Body of pancreas (tissue), 4 donors: ENCODE data around the gene PSORS1C1. TPM values are rescaled to one million over a fixed set of nuclear protein-coding genes. Genes with fewer than 3 reads are reported as not detected.

Source experiments
- ATAC-seq: fragments of 150-250 bp; one replicate; pipeline ENCODE4 v1.9.1; 2016
- DNase-seq, 4 donors: peaks; one replicate each; pipeline ENCODE4 v3.0.0-alpha.2; 2019
- H3K27ac ChIP-seq, 4 donors: fragments of 200-600 bp; sonication (generic); 1 replicate in 3 of 4; 2 replicates in 1 of 4; pipeline versions ENCODE4 v1.5.1 to v1.6.1; 2016 to 2019; ENCODE audit warnings: mild to moderate bottlenecking in 1 of 4, mixed read lengths in 1 of 4, moderate library complexity in 1 of 4
- H3K27me3 ChIP-seq, 2 donors: fragments of 200-600 bp; sonication (generic); one replicate each; pipeline ENCODE4 v1.6.0; 2016; ENCODE audit warnings: mild to moderate bottlenecking in 1 of 2
- H3K36me3 ChIP-seq, 2 donors: fragments of 200-600 bp; sonication (generic); replicated peaks in 1 of 2; 2 replicates each; pipeline ENCODE4 v1.5.1; 2016; ENCODE audit warnings: low read depth in 2 of 2; ENCODE audit not compliant: insufficient read depth in 1 of 2
- H3K4me1 ChIP-seq: fragments of 200-600 bp; sonication (generic); one replicate; pipeline ENCODE4 v1.6.0; 2016
- H3K4me3 ChIP-seq, 2 donors: fragments of 200-600 bp; sonication (generic); 1 replicate in 1 of 2; 2 replicates in 1 of 2; pipeline ENCODE4 v1.5.1; 2016 to 2019
- H3K9me3 ChIP-seq, 3 donors: fragments of 200-600 bp; sonication (generic); 1 replicate in 2 of 3; 2 replicates in 1 of 3; pipeline ENCODE4 v1.5.1; 2016
- POLR2A ChIP-seq, 3 donors: fragments of 450-650 bp; IDR thresholded peaks; one replicate each; pipeline ENCODE4 v1.6.1; 2016; ENCODE audit warnings: antibody characterized with exemption in 3 of 3, mild to moderate bottlenecking in 2 of 3
- WGBS, 2 donors: methylation state at CpG; one replicate each; pipeline ENCODE4 v1.1.5; 2017; 5-methylcytosine and 5-hydroxymethylcytosine counted together
- intact Hi-C: fragments of 100-400 bp; cut with DNase I; formaldehyde crosslinking; loops from one replicate; pipeline ENCODE4 v1.15.1; 2023
- total RNA-seq, 2 donors: library from RNA; depleted of rRNA; stranded (reverse); fragments of >200 nt; gene quantifications; one replicate each; pipeline ENCODE4 v1.1.0, GENCODE V29; 2016
- TF ChIP-seq, protein P1 (sequence below), 7 experiments: fragments of 450-650 bp in 4 of 7; fragments of 200-600 bp in 3 of 7; sonication (generic) in 3 of 7; IDR thresholded peaks; one replicate each; pipeline ENCODE4 v1.5.1; 2016 to 2019; ENCODE audit warnings: antibody characterized with exemption in 7 of 7

PSORS1C1 gene
- total RNA-seq, 2 donors from 2014 or later, result 1.6 to 3.4 TPM

DNA sequence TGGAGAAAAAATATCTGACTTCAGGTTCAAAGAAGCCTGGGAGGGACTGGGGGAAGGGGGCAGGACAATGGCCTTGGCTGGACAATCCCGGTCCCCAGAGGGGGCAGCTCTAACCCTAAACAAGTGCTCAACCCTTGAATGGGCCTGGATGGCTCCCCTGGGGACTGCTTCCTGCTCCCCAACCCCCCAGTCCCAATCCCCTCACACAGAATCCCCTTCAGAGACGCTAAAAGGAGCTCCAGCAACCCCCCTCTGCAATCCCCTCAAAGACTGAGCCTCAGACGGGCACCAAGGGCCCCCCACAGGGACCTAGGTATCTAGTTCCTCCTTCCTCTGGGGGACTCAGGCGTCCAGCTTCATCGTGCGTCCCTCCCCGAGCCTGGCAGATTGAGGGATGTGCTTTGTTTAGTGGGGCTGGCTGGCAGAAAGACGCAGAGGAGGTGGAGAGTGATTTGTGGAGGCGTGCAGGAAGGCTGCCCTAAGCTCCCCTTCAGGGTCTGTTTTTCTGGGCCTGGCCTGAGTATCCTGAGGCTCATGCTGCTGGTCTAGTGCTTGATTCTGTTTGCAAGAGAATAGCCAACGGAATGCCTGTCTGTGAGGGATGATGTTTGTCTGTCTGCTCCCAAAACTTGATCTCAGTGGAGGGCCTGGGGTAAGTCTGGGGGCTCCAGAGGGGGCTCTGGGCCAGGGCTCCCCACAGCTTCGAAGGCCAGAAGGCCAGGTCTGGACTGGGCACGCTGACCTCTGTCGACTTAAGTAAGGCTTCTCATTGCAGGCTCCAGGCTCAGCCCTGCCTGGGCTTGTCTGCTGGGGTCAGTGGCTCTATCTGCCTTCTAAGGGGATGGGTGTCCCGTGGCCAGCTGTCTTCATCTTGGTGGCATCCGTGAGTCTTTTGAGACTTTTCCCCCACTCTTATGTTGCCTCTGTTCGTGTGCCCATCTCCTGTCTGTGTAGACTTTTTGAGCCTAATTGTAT is 57.6 kb downstream of the PSORS1C1 start:
- Histone ChIP-seq H3K36me3 (no peaks in the 10 kb centered on the region), H3K4me1 (peaks cover 43% of the 10 kb centered on the region), H3K4me3 (no peak overlapping the region), H3K9me3 (no peaks in the 10 kb centered on the region), H3K27ac (no peak overlapping the region), H3K27me3 (no peaks in the 10 kb centered on the region)
- DNase-seq, result no peak
- 78 to 81% methylated on average over 9 to 16 of the region's 16 CpGs for WGBS, 2 donors
- TF ChIP-seq POLR2A (IDR thresholded peaks at IDR 0.05), result no peak
- TF ChIP-seq, protein P1, sequence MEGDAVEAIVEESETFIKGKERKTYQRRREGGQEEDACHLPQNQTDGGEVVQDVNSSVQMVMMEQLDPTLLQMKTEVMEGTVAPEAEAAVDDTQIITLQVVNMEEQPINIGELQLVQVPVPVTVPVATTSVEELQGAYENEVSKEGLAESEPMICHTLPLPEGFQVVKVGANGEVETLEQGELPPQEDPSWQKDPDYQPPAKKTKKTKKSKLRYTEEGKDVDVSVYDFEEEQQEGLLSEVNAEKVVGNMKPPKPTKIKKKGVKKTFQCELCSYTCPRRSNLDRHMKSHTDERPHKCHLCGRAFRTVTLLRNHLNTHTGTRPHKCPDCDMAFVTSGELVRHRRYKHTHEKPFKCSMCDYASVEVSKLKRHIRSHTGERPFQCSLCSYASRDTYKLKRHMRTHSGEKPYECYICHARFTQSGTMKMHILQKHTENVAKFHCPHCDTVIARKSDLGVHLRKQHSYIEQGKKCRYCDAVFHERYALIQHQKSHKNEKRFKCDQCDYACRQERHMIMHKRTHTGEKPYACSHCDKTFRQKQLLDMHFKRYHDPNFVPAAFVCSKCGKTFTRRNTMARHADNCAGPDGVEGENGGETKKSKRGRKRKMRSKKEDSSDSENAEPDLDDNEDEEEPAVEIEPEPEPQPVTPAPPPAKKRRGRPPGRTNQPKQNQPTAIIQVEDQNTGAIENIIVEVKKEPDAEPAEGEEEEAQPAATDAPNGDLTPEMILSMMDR (IDR thresholded peaks at IDR 0.05), result no peak
- ATAC-seq, result no peak
- intact Hi-C loops, result no loop called here

DNA sequence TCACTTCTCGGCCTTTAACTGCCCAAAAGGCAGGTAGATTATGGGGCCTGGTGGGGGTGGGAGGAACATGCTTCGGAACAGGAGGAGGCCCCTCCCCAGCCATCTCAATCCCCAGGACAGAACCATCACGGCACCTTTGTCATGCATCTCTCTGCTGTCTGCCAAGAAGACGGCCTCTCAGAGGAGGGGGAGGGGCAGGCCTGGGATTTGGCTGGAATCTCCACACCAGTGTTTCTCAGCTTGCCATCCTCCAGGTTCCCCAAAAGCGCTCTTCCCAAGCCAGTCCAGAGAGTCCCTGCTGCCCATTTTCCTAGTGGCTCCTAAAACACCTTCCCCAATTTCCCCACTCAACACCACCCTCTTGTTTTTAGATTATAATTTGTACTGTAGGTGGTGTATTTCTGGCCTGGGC is 58.4 kb downstream of the PSORS1C1 start:
- Histone ChIP-seq H3K27ac (no peak overlapping the region), H3K9me3 (no peaks in the 10 kb centered on the region), H3K4me3 (no peak overlapping the region), H3K4me1 (peaks cover 48% of the 10 kb centered on the region), H3K36me3 (no peaks in the 10 kb centered on the region), H3K27me3 (no peaks in the 10 kb centered on the region)
- TF ChIP-seq POLR2A (IDR thresholded peaks at IDR 0.05), result no peak
- TF ChIP-seq, protein P1 (IDR thresholded peaks at IDR 0.05), result no peak
- DNase-seq (no peak), ATAC-seq (no peak)
- intact Hi-C loops, result no loop called here
- WGBS, 2 donors, result 76 to 80% methylated on average over 5 of the region's 5 CpGs

DNA sequence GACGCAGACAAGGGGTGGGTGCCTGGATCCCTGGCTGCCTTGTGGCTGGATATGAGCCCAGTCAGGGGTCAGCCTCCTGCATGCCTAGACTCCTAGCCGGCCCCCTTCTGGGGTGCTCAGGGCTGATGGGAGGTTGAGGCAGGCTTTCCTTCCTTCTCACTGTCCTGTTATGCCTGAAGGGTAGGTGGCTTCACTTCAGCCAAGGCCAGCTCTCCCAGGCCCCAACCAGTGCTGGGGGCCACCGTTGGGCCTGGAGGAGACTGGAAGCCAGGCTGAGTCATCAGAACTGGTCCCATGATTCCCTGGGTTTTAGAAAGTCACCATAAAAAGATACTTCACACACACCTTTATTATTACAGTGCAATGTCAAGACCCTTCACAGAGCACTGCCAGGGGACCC is 58.8 kb downstream of the PSORS1C1 start:
- no peaks in the 10 kb centered on the region for H3K9me3 ChIP-seq
- WGBS, 2 donors, result 56 to 89% methylated on average over 1 to 3 of the region's 3 CpGs
- no peaks in the 10 kb centered on the region for H3K36me3 ChIP-seq
- TF ChIP-seq POLR2A (IDR thresholded peaks at IDR 0.05), result no peak
- TF ChIP-seq, protein P1 (IDR thresholded peaks at IDR 0.05), result no peak
- H3K27ac ChIP-seq, result no peak overlapping the region
- peaks cover 51% of the 10 kb centered on the region for H3K4me1 ChIP-seq
- H3K4me3 ChIP-seq, result no peak overlapping the region
- intact Hi-C loops, result no loop called here
- DNase-seq, result no peak
- no peaks in the 10 kb centered on the region for H3K27me3 ChIP-seq
- ATAC-seq, result no peak

DNA sequence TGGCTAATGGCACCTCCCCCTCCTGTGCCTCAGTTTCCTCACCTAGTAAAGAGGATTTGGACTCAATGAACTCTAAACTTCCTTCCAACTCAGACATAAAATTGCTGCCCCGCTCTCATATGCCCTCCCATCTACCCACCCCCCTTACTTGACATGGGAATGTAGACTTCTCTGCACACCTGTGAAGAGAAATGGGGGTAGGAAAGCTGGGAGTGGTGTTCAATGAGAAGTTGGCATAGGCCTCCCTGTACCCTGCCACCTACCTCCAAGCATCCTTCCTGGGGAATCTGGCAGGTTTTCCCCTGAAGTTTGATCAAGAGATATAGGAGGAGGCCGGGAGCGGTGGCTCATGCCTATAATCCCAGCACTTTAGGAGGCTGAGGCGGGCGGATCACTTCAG is 59.8 kb downstream of the PSORS1C1 start:
- H3K4me3 ChIP-seq, result no peak overlapping the region
- H3K4me1 ChIP-seq, result peaks cover 61% of the 10 kb centered on the region
- no peak overlapping the region for H3K27ac ChIP-seq
- peak; percentile 51 for ATAC-seq
- H3K27me3 ChIP-seq, result no peaks in the 10 kb centered on the region
- H3K9me3 ChIP-seq, result no peaks in the 10 kb centered on the region
- WGBS, 2 donors, result 54 to 65% methylated on average over 5 of the region's 5 CpGs
- intact Hi-C loops, result no loop called here
- TF ChIP-seq, protein P1 (IDR thresholded peaks at IDR 0.05), result no peak
- no peaks in the 10 kb centered on the region for H3K36me3 ChIP-seq
- DNase-seq, result peak in 1 of 4 donors; percentile 47
